Measurements from ENCODE around the gene AMZ1. TPM values are rescaled to one million over a fixed set of nuclear protein-coding genes. Genes with fewer than 3 reads are reported as not detected.
"Not testable (repeated sequence)": the region's sequence is repeated elsewhere in the genome, so short reads cannot be mapped to it uniquely, and the experiment has no call there.

The AMZ1 gene
- total and polyA plus RNA-seq, 2 experiments from 2014 or later, result 3.4 to 5.9 TPM

GRCh38 chr7:2734751-2735571, 47.0 kb downstream of the AMZ1 start:
- DNase-seq, result no peak
- 82 to 85% methylated on average over 30 to 33 of the region's 33 CpGs for whole genome bisulfite sequencing, 2 experiments (ENCODE audit: low coverage in 1 of 2, low lambda C conversion rate in 2 of 2, missing lambda C conversion rate in 2 of 2)
- no peak overlapping the region for H3K4me3 ChIP-seq
- H3K27ac ChIP-seq, result no peak overlapping the region
- no peaks in the 10 kb centered on the region for H3K4me1 ChIP-seq (ENCODE audit: insufficient read depth)
- no peaks in the 10 kb centered on the region for H4K20me1 ChIP-seq (ENCODE audit: insufficient read depth)
- no peak overlapping the region for H3K9ac ChIP-seq
- H3K9me3 ChIP-seq (ENCODE audit: low read depth), result no peaks in the 10 kb centered on the region
- no peaks in the 10 kb centered on the region for H3K9me2 ChIP-seq (ENCODE audit: insufficient read depth)
- in situ Hi-C loops (cut with MboI), result no loop called here
- TF ChIP-seq EZH2 (IDR thresholded peaks at IDR 0.05; ENCODE audit: insufficient read depth, poor library complexity, severe bottlenecking) (no peak), EZH2phosphoT487 (IDR thresholded peaks at IDR 0.05; ENCODE audit: insufficient read depth, low read depth) (no peak)
- H3K79me2 ChIP-seq (ENCODE audit: insufficient read depth), result peaks cover 81% of the 10 kb centered on the region
- H3F3A ChIP-seq (ENCODE audit: insufficient read depth), result 0 out of 2 replicates have a peak, but pooled peaks cover 6% of the 10 kb centered on the region
- no peaks in the 10 kb centered on the region; the same call in 1 of the 2 replicates for H3K36me3 ChIP-seq (ENCODE audit: low read depth)
- no peak overlapping the region for H2AFZ ChIP-seq
- no peaks in the 10 kb centered on the region for H3K27me3 ChIP-seq (replicated peaks; ENCODE audit: insufficient read depth)
- H3K4me2 ChIP-seq (ENCODE audit: unreplicated experiment), result no peak overlapping the region

GRCh38 chr7:2735744-2736143, 47.7 kb downstream of the AMZ1 start:
- Histone ChIP-seq H3K9ac (no peak overlapping the region), H3K4me2 (ENCODE audit: unreplicated experiment) (no peak overlapping the region), H3K4me1 (ENCODE audit: insufficient read depth) (no peaks in the 10 kb centered on the region), H3F3A (ENCODE audit: insufficient read depth) (0 out of 2 replicates have a peak, but pooled peaks cover 6% of the 10 kb centered on the region), H3K79me2 (ENCODE audit: insufficient read depth) (peaks cover 84% of the 10 kb centered on the region), H4K20me1 (ENCODE audit: insufficient read depth) (no peaks in the 10 kb centered on the region), H3K9me3 (ENCODE audit: low read depth) (no peaks in the 10 kb centered on the region), H3K4me3 (no peak overlapping the region), H3K27me3 (replicated peaks; ENCODE audit: insufficient read depth) (no peaks in the 10 kb centered on the region), H3K27ac (no peak overlapping the region), H2AFZ (no peak overlapping the region), H3K9me2 (ENCODE audit: insufficient read depth) (no peaks in the 10 kb centered on the region), H3K36me3 (ENCODE audit: low read depth) (no peaks in the 10 kb centered on the region; the same call in 1 of the 2 replicates)
- in situ Hi-C loops (cut with MboI), result no loop called here
- TF ChIP-seq EZH2 (IDR thresholded peaks at IDR 0.05; ENCODE audit: insufficient read depth, poor library complexity, severe bottlenecking), result no peak
- TF ChIP-seq EZH2phosphoT487 (IDR thresholded peaks at IDR 0.05; ENCODE audit: insufficient read depth, low read depth), result no peak
- 94 to 98% methylated on average over 13 of the region's 13 CpGs for WGBS, 2 experiments (ENCODE audit: low coverage in 1 of 2, low lambda C conversion rate in 2 of 2, missing lambda C conversion rate in 2 of 2)
- DNase-seq, result no peak

GRCh38 chr7:2736411-2736914, 48.5 kb downstream of the AMZ1 start:
- Histone ChIP-seq H3K27ac (no peak overlapping the region), H2AFZ (no peak overlapping the region), H3K9me3 (ENCODE audit: low read depth) (no peaks in the 10 kb centered on the region), H3K9ac (no peak overlapping the region), H3K9me2 (ENCODE audit: insufficient read depth) (no peaks in the 10 kb centered on the region), H3K4me1 (ENCODE audit: insufficient read depth) (no peaks in the 10 kb centered on the region), H4K20me1 (ENCODE audit: insufficient read depth) (no peaks in the 10 kb centered on the region), H3F3A (ENCODE audit: insufficient read depth) (0 out of 2 replicates have a peak, but pooled peaks cover 6% of the 10 kb centered on the region), H3K27me3 (replicated peaks; ENCODE audit: insufficient read depth) (no peaks in the 10 kb centered on the region), H3K36me3 (ENCODE audit: low read depth) (no peaks in the 10 kb centered on the region), H3K79me2 (ENCODE audit: insufficient read depth) (peaks cover 89% of the 10 kb centered on the region), H3K4me2 (ENCODE audit: unreplicated experiment) (no peak overlapping the region), H3K4me3 (no peak overlapping the region)
- WGBS, 2 experiments (ENCODE audit: low coverage in 1 of 2, low lambda C conversion rate in 2 of 2, missing lambda C conversion rate in 2 of 2), result 95 to 96% methylated on average over 17 of the region's 17 CpGs
- DNase-seq, result no peak
- TF ChIP-seq EZH2phosphoT487 (IDR thresholded peaks at IDR 0.05; ENCODE audit: insufficient read depth, low read depth) (no peak), EZH2 (IDR thresholded peaks at IDR 0.05; ENCODE audit: insufficient read depth, poor library complexity, severe bottlenecking) (no peak)
- in situ Hi-C loops (cut with MboI), result no loop called here

- H3K27ac ChIP-seq; H3K4me1 ChIP-seq (ENCODE audit: insufficient read depth); H3K9me3 ChIP-seq (ENCODE audit: low read depth); H3F3A ChIP-seq (ENCODE audit: insufficient read depth); H3K36me3 ChIP-seq (ENCODE audit: low read depth); H3K4me2 ChIP-seq (ENCODE audit: unreplicated experiment); H2AFZ ChIP-seq; H3K9me2 ChIP-seq (ENCODE audit: insufficient read depth); DNase-seq; H3K4me3 ChIP-seq; H3K27me3 ChIP-seq (replicated peaks; ENCODE audit: insufficient read depth); H3K9ac ChIP-seq; H4K20me1 ChIP-seq (ENCODE audit: insufficient read depth); in situ Hi-C loops (cut with MboI): not testable (repeated sequence)
- 85 to 88% methylated on average over 12 to 14 of the region's 15 CpGs for WGBS, 2 experiments (ENCODE audit: low coverage in 1 of 2, low lambda C conversion rate in 2 of 2, missing lambda C conversion rate in 2 of 2)
- peaks cover 92% of the 10 kb centered on the region for H3K79me2 ChIP-seq (ENCODE audit: insufficient read depth)
Observed at GRCh38 chr7:2737005-2737743, 49.2 kb downstream of the AMZ1 start.
